ENCODE measurements around the gene ATG13.

The ATG13 gene

DNA sequence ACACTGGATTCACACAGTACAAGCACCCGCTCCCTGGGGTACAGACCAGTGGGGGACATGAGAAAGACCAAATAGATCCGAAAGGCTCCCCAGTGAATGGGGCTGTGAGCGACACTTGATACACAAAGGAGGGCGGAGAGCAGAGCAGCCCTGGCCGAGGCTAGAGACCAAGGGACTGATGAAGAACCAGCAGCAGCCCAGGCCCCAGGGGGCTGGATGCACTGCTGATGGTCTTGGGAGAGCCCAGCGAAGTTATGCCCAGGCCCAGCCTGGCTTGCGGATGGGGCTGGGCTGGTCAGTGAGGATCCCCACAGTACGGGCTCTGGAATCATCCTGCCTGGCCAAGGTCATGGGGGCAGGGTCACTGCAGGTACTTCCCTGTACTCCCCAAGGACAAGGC is 59.8 kb downstream of the ATG13 start:
- DNase-seq = no peak

DNA sequence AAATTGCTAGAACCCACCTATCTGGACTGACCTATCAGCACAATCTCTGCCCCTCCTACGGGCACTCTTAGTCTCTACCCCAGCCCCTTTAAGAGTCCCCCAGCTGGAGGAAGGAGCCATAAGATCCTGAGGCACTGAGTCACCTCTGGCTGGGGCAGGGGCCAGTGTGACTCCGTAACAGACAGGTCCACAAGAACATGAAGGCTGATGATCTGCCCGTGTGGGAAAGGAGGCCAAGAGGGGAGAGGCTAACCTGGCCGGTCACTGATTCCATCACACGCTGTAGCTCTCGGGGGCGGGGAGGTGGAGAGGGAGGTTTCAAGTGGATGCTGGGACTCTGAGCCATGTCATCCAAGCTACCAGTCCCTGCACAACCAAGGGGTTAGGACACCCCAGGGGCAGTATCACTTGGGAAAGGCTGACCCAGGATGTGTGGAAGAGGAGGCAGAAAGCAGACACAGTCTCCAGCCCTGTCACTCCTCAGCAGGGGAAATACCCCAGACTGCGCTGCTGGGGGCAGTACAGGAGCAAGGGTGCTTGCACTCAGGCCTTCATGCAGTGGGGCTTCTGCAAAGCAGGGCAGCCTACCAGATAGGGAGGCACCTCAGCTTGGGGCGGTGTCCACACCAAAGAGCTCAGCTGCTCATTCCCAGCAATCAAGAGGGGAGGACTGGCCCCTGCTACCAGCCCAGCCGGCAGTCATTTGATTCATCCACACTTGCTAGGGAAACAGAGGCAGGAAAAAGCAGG is 60.8 kb downstream of the ATG13 start:
- no peak for DNase-seq

DNA sequence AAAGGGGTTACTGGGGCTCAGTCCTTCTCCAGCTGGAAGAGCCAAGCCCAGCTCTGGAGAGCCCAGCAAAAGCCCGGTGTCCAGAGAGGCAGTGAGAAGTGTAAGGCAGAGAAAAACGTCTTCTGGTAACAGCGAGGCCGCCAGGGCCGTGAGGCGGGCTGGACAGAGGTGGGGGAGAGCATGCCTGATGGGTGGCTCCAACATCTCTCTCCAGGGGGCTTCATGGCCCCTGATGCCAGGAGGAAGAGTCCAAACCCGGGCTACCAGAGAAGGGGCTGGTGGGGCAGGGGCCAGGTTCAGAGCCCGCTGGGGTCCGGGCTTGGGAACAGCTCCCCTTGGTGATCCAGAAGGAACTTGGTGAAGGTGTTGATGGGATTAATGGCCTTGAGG is 61.4 kb downstream of the ATG13 start:
- no peak for DNase-seq

DNA sequence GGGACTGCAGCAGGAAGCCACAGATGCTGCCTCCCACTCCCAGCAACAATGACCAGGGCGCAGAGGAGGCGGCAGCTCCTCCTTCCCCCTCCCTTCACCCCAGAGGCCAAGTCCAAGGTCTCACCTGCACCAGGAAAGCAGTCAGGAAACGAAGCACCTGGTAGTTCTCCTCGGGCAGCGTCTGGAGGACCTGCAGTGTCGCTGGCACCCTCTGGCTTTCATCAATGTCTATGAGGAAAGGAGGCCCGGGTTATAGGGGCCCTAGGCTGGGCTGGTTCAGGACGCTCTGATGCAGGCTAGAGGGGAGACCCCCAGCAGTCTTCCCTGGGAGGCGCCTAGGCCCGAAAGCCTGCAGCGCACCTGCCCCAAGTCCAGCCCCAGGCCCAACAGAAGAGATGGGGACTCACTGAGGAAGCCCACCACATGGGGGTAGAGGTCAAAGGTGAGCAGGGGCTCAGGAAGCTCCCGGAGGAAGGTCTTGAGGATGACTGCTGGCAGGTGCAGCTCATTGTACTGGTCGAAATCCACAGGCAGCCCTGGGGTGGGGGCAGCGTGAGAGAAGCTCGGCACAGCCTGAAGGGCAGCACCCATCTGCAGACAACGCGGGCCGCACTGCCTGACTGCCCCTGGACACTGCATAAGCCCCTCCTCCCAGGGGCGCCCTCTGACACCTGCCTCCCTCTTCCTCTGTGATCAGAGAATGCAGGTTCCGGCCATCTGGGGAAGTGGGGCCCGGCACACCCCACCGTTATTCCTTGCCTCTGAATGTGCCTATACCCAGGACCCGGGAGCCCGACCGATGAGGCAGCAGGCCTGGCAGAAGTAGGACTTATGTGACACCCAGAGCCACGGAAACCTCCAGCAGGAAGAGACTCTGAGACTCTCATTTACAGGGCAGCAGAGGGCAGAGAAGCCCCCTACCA is 62.1 kb downstream of the ATG13 start:
- no peak for DNase-seq

DNA sequence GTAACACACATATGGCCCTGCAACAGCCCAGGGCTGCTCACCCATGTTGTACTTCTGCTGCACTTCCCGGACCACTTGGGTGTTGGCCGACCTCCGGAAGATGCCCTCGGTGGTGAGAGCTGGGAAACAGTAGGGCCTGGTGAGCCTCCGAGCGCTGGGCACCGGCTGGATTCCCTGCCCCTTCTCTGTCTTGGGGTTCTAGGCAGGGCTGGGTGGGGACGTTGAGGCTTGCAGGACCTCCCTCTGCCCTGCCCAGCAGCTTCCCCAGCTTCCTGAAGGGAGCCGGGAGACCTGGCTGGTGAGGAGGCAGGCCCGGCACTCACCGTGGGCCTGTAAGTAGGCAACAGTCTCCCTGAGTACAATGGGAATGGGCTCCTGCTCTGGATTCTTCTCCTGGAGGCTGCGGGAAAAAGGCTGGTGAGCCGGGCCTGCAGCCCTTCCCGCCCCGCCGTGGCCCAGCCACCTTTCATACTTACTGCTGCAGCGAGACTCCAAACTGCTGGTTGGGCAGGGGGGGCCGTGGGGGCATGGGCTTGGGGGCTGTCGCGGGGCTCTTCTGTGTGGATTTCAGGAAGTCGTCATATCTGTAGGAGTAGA is 62.9 kb downstream of the ATG13 start:
- no peak for DNase-seq

DNA sequence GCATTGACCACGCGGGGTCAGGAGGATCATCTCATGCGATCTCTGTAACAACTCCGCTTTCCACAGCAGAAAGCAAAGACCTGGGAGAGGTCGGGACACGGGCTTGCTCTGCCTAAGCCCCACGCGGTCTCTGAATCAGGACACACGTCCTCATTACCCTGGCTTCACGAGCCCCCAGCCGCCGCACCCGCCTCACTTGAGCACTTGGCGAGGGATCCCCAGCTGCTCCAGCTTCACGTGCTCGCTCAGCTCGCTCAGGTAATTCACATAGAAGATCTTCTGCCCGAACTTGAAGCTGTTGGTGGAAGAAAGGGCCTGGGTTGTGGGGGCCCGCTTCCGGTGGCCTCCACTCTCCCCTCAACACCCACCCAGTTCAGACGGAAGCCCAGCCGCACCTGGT is 63.5 kb downstream of the ATG13 start:
- no peak for DNase-seq

DNA sequence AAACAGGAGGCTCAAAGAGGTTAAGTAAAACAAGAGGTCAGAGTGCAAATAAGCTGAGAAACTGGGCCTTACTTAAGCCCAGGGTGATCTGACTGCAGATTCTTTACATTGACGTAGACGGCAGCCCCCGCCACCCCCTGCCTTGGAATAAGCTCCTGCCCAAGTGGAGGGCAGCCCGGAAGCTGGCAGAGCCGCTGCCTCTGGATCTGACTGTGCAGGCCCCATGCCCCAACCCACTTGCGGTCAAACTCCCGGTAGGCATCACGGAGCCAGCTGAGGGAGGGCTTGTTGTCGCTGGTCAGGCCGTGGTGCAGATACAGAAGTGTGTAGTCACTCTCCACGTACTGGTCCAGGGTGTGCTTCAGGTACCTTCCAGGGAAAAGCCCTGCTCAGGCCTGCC is 64.5 kb downstream of the ATG13 start:
- no peak for DNase-seq

DNA sequence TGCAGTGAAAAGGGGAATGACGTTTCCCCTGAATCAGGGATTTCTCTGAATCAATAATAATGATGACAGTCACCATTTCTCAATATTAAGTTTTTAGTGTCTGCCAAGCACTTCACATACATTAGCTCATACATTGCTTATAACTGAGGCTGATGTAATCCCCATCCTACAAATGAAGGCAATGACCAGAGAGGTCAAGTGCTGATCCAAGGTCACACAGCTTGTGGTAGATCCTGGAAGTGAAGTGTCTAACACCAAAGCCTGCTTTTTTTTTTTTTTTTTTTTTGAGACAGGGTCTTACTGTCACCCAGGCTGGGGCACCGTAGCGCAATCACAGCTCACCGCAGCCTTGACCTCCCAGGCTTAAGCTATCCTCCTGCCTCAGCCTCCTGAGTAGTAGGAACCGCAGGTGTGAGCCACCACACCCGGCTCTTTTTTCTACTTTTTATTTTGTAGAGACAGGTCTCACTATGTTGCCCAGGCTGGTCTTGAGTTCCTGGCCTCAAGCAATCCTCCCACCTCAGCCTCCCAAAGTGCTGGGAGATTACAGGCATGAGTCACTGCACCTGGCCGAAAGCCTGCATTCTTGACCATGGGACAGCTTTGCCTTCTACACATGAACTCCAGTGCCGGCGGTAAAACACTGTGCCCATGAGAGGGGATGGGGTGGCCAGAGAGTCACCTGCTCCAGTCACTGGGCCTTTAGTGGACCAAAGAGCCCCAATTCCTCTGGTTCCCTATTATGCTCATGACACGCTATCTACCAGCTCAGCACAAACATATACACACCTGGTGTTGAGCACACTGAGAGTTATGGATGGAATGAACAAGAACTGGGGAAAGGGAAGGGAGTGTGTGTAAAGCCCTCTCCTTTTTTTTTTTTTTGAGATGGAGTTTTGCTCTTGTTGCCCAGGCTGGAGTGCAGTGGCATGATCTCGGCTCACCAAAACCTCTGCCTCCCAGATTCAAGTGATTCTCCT is 65.7 kb downstream of the ATG13 start:
- no peak for DNase-seq

DNA sequence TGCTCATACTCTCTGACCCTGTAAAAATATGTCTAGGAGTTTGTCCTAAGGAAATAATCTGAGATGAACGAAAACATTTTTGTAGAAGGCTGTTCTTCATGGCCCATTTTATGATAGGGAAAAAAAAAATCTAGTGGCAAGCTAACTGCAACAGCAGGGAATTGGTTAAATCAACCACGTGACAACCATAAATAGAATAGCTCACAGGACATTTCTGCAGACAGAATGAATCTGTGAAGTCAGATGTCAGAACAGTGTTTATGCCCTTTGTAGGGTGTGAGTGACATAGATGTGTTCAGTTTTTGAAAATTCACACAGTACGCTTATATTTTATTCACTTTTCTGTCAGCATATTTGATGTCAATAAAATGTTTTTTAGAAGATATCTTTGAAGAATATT is 67.0 kb downstream of the ATG13 start:
- no peak for DNase-seq

DNA sequence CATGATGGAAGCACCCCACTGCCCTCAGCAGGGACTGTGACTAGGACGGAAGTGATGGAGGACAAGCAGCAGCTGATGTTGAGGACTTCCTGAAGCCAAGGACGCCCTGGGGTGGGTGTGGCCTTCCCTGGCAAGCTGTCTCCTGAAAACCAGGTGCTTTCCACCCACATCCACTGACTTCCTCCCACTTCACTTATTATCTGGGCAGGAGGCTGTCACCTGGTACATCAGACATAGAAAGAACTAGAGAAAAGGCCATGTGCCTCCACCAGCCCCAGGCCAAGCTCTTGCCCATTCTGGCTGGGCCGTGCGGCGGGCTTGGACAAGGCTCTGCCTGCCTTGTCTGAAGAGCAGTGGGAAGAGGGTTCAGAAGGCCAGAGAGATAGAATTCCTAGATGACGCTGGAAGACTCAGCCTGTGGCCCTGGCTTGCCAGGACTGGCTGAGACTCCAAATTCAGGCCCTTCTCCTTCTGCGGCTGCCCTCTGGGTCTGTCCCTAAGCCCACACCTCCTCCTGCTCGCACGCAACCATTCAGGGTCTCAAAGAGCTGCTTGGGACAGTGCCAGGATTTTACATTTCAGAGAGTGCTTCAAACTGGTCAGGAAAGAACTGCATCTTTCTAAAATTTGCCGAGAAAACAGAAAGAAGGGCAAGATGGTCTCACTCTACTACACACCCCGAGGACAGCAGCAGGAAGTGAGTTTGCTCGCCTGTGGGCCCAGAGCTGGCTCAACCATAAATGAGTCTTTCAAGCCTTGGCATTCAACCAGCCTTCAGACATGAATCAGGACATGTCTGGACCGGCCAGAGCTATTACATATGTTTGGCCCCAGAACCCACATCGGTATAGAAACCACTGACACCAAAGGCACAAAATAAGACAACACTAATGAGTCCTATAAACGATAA is 69.8 kb downstream of the ATG13 start:
- DNase-seq = no peak

DNA sequence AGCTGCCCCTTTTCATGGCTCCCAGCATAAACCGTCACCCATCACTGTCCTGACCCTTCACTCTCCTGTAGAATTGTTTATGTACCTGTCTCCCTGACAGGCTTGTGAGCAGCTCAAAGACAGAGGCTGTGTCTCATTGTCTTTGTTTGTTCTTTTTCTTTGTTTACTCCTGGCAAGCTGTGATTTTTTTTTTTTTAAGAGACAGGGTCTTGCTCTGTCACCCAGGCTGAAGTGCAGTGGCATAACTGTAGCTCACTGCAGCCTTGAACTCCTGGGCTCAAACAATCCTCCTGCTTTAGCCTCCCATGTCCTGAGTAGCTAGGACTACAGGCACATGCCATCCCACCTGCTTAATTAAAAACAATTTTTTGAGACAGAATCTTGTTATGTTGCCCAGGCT is 73.3 kb downstream of the ATG13 start:
- no peak for DNase-seq

DNA sequence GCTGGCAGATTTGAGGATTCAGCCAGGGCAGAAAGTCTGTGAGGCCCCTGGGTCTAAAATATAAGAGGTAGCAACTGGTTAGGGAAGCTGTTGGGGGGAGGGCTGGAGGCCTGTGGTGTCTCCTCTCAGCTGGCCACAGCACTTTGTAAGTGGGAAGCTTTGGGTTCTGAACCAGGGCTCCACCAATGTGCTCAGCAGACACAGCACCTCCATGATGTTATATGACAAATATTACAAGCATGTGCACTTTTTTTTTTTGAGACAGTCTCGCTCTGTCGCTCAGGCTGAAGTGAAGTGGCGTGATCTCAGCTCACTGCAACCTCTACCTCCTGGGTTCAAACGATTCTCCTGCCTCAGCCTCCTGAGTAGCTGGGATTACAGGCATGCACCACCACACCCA is 75.1 kb downstream of the ATG13 start:
- no peak for DNase-seq

DNA sequence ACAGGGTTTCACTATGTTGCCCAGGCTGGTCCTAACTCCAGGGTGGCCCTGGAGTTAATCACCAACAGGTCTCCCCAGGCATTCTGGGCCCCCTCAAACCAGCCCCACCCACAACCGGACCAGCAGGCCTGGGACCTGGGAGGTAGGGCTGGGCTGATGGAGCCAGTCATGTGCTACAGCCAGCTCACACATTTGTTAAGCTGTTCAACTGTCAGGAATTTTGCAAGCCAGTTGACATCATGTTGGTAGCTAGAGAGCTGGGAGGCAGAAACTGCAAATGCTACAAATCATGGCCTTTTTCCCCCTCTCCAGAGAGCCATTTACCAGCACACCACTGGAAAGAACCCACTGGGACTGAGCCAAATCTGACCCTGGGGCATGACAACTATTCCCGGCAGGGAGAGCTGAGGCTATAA is 76.3 kb downstream of the ATG13 start:
- no peak for DNase-seq

DNA sequence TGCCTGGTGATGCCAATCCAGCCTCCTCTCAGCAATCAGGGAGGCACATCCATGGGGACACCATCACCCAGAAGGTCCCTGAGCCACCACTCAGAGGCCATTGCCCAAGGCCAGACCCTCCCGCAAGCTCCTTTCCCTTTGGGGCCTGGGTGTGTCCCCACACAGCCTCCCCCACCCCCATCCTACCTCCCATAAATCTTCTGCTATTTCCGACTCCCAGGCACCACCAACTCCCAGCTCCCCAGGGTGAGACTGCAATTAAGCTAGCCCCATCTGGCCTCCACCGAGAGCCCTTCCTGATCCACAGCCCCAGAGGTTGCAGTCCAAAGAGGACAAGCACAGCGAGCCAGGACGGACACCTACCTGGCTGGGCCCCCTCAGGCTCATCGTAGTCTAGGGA is 76.7 kb downstream of the ATG13 start:
- no peak for DNase-seq

DNA sequence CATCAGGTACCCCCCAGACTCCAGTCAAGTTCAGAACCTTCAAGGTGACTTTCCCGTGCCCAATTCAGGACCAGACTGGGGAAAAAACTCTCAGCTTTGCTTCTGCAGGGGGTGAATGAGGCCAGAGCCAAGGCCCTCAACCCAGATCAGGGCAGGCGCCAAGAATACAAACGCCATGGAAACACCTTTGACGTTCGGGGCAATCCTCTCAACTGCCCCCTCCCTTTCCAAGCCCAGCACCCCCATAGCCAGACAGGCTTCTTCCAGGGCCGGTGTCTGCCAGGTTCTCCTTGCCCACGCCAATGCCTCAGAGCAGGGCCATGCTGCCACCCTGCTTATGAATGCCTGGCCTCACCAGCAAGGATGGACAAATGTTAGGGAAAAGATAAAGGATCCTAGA is 77.3 kb downstream of the ATG13 start:
- no peak for DNase-seq

DNA sequence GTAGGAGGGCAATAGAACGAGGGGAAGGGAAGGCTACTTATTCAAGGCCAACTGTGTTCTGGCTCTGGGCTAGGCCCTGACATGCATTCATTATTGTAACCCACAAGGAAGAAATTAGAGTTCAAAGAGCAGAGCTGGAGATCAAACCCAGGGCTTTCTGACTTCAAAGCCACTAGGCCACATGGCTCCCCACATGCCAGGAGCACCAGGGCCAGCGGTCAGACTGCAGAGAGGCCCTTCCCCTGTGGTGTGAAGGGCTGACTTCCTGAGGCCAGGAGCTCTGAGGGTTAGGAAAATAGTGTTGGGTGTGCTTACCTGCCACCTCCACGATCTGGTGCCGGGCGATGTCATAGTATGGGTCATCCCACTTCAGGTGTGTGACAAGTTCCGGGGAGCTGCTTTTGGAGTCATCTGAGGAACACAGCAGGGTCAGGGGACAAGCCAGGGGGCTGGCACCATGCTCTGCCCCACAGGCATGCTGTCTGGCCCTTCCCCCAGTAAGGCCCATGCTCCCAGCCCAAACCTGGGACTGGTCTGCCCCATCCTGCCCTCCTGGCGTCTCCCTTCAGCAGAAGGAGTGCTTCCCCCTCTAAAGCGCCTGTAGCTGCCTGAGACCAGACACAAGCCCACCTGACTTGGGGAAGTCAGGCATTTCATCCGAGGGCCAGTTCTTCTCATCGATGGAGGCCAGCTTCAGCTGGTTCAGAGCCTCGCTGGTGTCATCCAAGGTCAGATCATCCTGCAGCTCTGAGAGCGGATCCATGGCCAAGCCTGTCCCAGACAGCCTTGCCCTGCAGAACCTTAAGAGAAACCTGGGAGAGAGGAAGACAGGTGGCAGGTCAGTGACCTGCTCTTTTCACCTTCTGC is 78.2 kb downstream of the ATG13 start:
- no peak for DNase-seq

DNA sequence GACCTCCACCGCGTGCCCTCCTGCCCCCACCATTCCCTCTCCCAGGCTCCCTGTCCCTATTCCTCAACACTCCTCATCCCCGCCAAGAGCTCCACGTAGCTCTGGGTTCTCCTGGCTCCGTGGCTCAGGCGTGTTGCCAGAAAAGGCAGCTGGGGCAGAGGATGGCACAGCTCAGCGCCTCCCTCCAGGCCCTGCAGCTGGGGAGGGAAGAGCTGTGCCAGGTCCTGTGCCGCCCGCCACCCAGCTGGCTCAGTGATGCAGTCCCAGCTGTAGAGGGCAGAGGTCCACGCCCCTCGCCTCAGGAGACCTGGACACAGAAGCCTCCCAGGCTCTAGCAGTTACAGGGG is 78.8 kb downstream of the ATG13 start:
- DNase-seq = no peak

DNA sequence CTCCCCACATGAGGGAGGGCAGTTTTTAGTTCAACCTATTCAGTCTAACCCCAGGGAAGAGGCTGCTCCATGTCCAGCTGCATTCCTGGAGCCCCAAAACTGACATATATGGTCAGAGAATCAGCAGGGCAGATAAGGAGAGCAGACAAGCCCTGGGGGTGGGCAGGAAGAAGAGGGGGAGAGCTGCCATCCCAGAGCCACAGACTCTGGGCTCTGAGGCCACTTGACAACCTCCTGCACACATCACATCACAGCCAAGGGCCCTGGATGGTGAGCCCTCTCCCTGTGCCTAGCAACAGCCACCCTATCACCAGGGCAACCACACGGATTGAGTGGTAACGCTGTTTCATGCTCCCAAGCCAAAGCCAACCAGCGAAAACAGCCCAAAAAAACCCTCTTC is 80.0 kb downstream of the ATG13 start:
- no peak for DNase-seq

DNA sequence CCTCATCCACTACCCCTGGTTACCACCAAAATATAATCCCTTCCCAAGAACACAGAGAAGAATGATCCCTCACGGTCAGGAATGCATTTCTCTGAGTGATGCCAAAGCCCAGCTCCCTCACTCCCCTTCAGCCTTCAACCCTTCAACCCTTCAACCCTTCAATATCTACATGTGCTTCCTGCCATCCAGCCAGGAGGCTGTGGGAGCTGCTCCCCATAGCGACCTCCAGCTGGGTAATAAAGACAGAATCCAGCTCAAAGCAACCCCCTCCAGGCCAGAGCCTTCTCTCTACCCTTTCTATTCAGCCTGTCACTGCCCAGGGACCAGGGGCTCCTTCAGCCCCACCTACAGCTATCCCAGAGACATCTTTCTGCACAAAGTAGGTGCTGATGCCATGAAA is 80.4 kb downstream of the ATG13 start:
- DNase-seq = no peak

DNA sequence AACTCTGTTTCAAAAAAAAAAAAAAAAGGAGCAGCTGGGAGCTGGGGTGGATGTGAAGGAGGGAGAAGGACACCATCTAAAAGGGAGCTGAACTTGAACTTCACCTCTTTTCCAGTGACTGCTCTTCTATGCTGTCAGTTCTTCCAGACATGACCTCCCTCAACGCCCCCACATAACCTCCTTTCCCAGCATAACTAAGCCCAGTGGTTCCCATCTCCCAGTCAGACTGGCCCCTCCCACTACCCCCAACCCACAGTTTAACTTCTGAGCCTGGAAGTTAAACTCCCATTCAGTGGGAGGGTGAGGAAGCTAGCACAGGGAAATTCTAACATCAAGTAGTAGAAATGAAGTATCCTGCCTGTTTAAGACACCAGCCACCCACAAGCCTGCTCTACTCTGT is 81.2 kb downstream of the ATG13 start:
- DNase-seq = no peak
